H1 (cell line): ENCODE data around the gene MRM1. TPM values are rescaled to one million over a fixed set of nuclear protein-coding genes. Genes with fewer than 3 reads are reported as not detected.

Experiments used
- CEBPB ChIP-seq: IDR thresholded peaks from 2 replicates; pipeline ENCODE4 v1.6.1; 2012; ENCODE audit warnings: low read depth, low read length
- CHD1 ChIP-seq: IDR thresholded peaks from 2 replicates; pipeline ENCODE4 v1.6.1; 2012; ENCODE audit warnings: low read depth, low read length, improper control_type of control experiment
- CREB1 ChIP-seq: IDR thresholded peaks from 2 replicates; pipeline ENCODE4 v1.6.1; 2012; ENCODE audit warnings: inconsistent platforms
- CTBP2 ChIP-seq: IDR thresholded peaks from 2 replicates; pipeline ENCODE4 v1.7.0; 2011; ENCODE audit warnings: borderline replicate concordance, mild to moderate bottlenecking, moderate library complexity, mixed read lengths, low read length; ENCODE audit not compliant: insufficient read depth, insufficient read length
- EGR1 ChIP-seq: IDR thresholded peaks from 2 replicates; pipeline ENCODE4 v1.6.1; 2011; ENCODE audit warnings: low read depth, low read length, borderline replicate concordance
- GABPA ChIP-seq: IDR thresholded peaks from 2 replicates; pipeline ENCODE4 v1.6.1; 2011; ENCODE audit warnings: mild to moderate bottlenecking, low read length, moderate library complexity, borderline replicate concordance; ENCODE audit not compliant: insufficient read depth
- JUN ChIP-seq: IDR thresholded peaks from 2 replicates; pipeline ENCODE4 v1.6.1; 2011; ENCODE audit warnings: low read depth, mild to moderate bottlenecking, improper control_type of control experiment, low read length
- JUND ChIP-seq: IDR thresholded peaks from 2 replicates; pipeline ENCODE4 v1.6.1; 2011; ENCODE audit warnings: mild to moderate bottlenecking, improper control_type of control experiment, low read length
- NANOG ChIP-seq: IDR thresholded peaks from 2 replicates; pipeline ENCODE4 v1.6.1; 2011; ENCODE audit warnings: low read length, low read depth, mild to moderate bottlenecking, inconsistent platforms; ENCODE audit not compliant: insufficient read depth, poor library complexity, severe bottlenecking
- POLR2AphosphoS5 ChIP-seq: IDR thresholded peaks from 2 replicates; pipeline ENCODE4 v1.6.1; 2011; ENCODE audit warnings: low read depth, low read length
- RAD21 ChIP-seq, 2 experiments: IDR thresholded peaks in 1 of 2; conservative IDR thresholded peaks in 1 of 2; 2 replicates each; pipeline ENCODE4 v1.6.1; 2011; ENCODE audit warnings: low read depth in 2 of 2, low read length in 2 of 2, improper control_type of control experiment in 1 of 2, inconsistent platforms in 1 of 2, mild to moderate bottlenecking in 1 of 2, moderate library complexity in 1 of 2
- RNF2 ChIP-seq: fragments of 200-900, 300-1000 bp; sonication (generic); IDR thresholded peaks from 2 replicates; pipeline ENCODE4 v1.7.1; 2016; ENCODE audit warnings: borderline replicate concordance, low read depth, mild to moderate bottlenecking, antibody characterized with exemption, low read length; ENCODE audit not compliant: poor library complexity, severe bottlenecking; ENCODE audit errors: missing control alignments
- RXRA ChIP-seq: IDR thresholded peaks from 2 replicates; pipeline ENCODE4 v1.6.1; 2011; ENCODE audit warnings: low read depth, mild to moderate bottlenecking, low read length, moderate library complexity; ENCODE audit not compliant: insufficient read depth
- SIRT6 ChIP-seq: IDR thresholded peaks from one replicate; pipeline ENCODE4 v1.7.1; 2012; ENCODE audit warnings: low read length, inconsistent platforms
- TAF1 ChIP-seq: IDR thresholded peaks from 2 replicates; pipeline ENCODE4 v1.6.1; 2011; ENCODE audit warnings: mild to moderate bottlenecking, low read depth, low read length
- YY1 ChIP-seq: IDR thresholded peaks from 2 replicates; pipeline ENCODE4 v1.6.1; 2011; ENCODE audit warnings: low read depth, mild to moderate bottlenecking, low read length
- polyA plus RNA-seq, 7 experiments: library from polyadenylated mRNA; depleted of rRNA in 3 of 7; stranded (reverse) in 5 of 7; unstranded in 2 of 7; fragments of >200 nt in 5 of 7; fragments of 200-250 nt in 2 of 7; gene quantifications; 1 replicate in 5 of 7; 2 replicates in 1 of 7; 4 replicates in 1 of 7; pipeline versions ENCODE4 v1.2.1 to v1.2.3, GENCODE V29; 2011 to 2013; ENCODE audit warnings: missing spikeins in 2 of 7, mixed read lengths in 2 of 7
- total RNA-seq: library from RNA; stranded (reverse); fragmentation: NEBNext Ultra II Directional; extraction: Animal tissue kit (Norgen Biotek cat#: 25700); gene quantifications from 2 replicates; pipeline ENCODE4 v1.2.1, GENCODE V29; 2021
- TF ChIP-seq, protein P1 (sequence below), 3 experiments: IDR thresholded peaks; 1 replicate in 2 of 3; 2 replicates in 1 of 3; pipeline versions ENCODE4 v1.5.1 to v1.6.1; 2011; ENCODE audit warnings: low read length in 3 of 3, mild to moderate bottlenecking in 3 of 3, inconsistent platforms in 2 of 3, low read depth in 1 of 3, moderate library complexity in 1 of 3; ENCODE audit not compliant: insufficient read depth in 1 of 3; ENCODE audit errors: control extremely low read depth in 1 of 3
- TF ChIP-seq, protein P2 (sequence below): IDR thresholded peaks from 2 replicates; pipeline ENCODE4 v1.6.1; 2011; ENCODE audit warnings: low read depth, mild to moderate bottlenecking, low read length; ENCODE audit not compliant: insufficient read depth
- TF ChIP-seq, protein P3 (sequence below): IDR thresholded peaks from 2 replicates; pipeline ENCODE4 v1.6.1; 2012; ENCODE audit warnings: inconsistent platforms

MRM1 gene
- total and polyA plus RNA-seq, 2 of the 8 experiments (the other 6 are each of a cell fraction or from before 2014, with no cell fraction given) = 9.9 to 11.2 TPM

DNA sequence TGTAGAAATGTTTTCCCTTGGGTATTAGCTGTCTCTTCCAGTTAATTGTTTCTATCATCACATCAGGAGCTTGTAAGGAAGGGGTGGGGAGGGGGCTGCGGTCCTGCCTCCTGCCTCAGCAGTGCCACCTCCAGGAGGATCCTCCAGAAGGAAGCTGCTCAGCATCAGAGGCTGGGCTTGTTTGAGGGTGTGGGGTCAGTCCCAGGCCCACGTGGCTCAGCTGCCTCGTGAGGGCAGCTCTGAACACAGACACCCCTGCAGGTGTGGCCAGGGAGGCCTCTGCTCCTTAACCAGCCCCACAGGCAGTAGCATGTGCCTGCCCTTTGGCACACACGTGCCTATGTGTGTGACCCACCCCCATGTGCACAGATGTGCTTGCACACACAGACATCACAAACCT, 46.3 kb downstream of the MRM1 start (continued):
- no peak for TF ChIP-seq TAF1
- TF ChIP-seq CREB1 = no peak
- TF ChIP-seq GABPA = peak; percentile 28; the same call in 1 of the 2 replicates
- TF ChIP-seq RXRA = no peak
- TF ChIP-seq NANOG = no peak
- TF ChIP-seq SIRT6 = no peak
- no peak for TF ChIP-seq CTBP2
- TF ChIP-seq JUND = no peak
- TF ChIP-seq, protein P1, sequence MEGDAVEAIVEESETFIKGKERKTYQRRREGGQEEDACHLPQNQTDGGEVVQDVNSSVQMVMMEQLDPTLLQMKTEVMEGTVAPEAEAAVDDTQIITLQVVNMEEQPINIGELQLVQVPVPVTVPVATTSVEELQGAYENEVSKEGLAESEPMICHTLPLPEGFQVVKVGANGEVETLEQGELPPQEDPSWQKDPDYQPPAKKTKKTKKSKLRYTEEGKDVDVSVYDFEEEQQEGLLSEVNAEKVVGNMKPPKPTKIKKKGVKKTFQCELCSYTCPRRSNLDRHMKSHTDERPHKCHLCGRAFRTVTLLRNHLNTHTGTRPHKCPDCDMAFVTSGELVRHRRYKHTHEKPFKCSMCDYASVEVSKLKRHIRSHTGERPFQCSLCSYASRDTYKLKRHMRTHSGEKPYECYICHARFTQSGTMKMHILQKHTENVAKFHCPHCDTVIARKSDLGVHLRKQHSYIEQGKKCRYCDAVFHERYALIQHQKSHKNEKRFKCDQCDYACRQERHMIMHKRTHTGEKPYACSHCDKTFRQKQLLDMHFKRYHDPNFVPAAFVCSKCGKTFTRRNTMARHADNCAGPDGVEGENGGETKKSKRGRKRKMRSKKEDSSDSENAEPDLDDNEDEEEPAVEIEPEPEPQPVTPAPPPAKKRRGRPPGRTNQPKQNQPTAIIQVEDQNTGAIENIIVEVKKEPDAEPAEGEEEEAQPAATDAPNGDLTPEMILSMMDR (IDR thresholded peaks at IDR 0.05; ENCODE audit: control extremely low read depth in 1 of 3, insufficient read depth in 1 of 3, low read depth in 1 of 3, low read length in 3 of 3) = peak; percentile 56 to 75 (median 72)
- TF ChIP-seq, protein P2, sequence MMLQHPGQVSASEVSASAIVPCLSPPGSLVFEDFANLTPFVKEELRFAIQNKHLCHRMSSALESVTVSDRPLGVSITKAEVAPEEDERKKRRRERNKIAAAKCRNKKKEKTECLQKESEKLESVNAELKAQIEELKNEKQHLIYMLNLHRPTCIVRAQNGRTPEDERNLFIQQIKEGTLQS = no peak
- TF ChIP-seq CEBPB = no peak
- no peak for TF ChIP-seq JUN
- TF ChIP-seq YY1 = no peak
- TF ChIP-seq CHD1 = no peak
- TF ChIP-seq, protein P3, sequence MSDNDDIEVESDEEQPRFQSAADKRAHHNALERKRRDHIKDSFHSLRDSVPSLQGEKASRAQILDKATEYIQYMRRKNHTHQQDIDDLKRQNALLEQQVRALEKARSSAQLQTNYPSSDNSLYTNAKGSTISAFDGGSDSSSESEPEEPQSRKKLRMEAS = peak; percentile 89
- peak; percentile 40 to 56; a peak in 3 of 4 replicates for TF ChIP-seq RAD21 (IDR thresholded peaks at IDR 0.05 in 1 of 2, conservative IDR thresholded peaks at IDR 0.05 in 1 of 2; ENCODE audit: low read depth in 2 of 2, low read length in 2 of 2)
- no peak for TF ChIP-seq RNF2
- TF ChIP-seq EGR1 = no peak
- TF ChIP-seq POLR2AphosphoS5 = no peak
